ENCODE results near the gene SPRED1.

SPRED1 gene

DNA sequence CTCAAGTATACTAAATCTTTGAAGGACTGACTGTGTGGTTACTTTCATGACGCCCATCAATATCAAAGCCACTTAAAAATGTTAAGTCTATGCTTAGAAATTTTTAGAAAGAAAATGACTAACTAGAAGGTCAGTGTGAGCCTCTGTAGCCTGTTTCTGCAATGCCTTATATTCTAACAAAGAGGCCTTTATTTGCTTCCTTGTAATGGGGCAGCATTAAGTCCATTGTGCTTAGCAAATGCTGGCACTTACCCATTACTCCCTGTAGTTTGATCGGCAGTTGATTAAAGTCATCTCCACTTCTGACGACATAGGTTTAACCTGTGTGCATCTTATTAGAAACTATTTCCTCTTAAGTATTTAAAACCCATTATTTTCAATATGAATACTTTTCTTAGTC, 109.7 kb downstream of the SPRED1 start:
- Histone ChIP-seq H4K20me1 (ENCODE audit: insufficient read depth, low read length, poor library complexity, severe bottlenecking) (no peaks in the 10 kb centered on the region), H3K36me3 (ENCODE audit: insufficient read depth, low read length) (no peaks in the 10 kb centered on the region), H3K9me3 (ENCODE audit: insufficient read depth, low read depth, low read length) (no peaks in the 10 kb centered on the region), H3K4me1 (ENCODE audit: insufficient read depth, low read length, poor library complexity, severe bottlenecking) (no peaks in the 10 kb centered on the region), H3K9me2 (replicated peaks; ENCODE audit: low read depth, low read length) (no peaks in the 10 kb centered on the region), H3K4me2 (ENCODE audit: low read depth, low read length, poor library complexity, severe bottlenecking) (no peak overlapping the region), H3K27me3 (ENCODE audit: insufficient read depth, low read length, poor library complexity, severe bottlenecking) (no peaks in the 10 kb centered on the region), H3K79me2 (ENCODE audit: insufficient read depth, low read length) (no peaks in the 10 kb centered on the region), H3K4me3 (ENCODE audit: low read length, poor library complexity, severe bottlenecking) (no peak overlapping the region), H3K9ac (ENCODE audit: low read depth, low read length, poor library complexity, severe bottlenecking) (no peak overlapping the region), H2AFZ (ENCODE audit: low read length) (no peak overlapping the region), H3F3A (ENCODE audit: low read depth) (no peaks in the 10 kb centered on the region)
- no peak for TF ChIP-seq EZH2phosphoT487 (IDR thresholded peaks at IDR 0.05; ENCODE audit: borderline replicate concordance)
- TF ChIP-seq, protein P1, sequence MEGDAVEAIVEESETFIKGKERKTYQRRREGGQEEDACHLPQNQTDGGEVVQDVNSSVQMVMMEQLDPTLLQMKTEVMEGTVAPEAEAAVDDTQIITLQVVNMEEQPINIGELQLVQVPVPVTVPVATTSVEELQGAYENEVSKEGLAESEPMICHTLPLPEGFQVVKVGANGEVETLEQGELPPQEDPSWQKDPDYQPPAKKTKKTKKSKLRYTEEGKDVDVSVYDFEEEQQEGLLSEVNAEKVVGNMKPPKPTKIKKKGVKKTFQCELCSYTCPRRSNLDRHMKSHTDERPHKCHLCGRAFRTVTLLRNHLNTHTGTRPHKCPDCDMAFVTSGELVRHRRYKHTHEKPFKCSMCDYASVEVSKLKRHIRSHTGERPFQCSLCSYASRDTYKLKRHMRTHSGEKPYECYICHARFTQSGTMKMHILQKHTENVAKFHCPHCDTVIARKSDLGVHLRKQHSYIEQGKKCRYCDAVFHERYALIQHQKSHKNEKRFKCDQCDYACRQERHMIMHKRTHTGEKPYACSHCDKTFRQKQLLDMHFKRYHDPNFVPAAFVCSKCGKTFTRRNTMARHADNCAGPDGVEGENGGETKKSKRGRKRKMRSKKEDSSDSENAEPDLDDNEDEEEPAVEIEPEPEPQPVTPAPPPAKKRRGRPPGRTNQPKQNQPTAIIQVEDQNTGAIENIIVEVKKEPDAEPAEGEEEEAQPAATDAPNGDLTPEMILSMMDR (conservative IDR thresholded peaks at IDR 0.05; ENCODE audit: low read length) = no peak

DNA sequence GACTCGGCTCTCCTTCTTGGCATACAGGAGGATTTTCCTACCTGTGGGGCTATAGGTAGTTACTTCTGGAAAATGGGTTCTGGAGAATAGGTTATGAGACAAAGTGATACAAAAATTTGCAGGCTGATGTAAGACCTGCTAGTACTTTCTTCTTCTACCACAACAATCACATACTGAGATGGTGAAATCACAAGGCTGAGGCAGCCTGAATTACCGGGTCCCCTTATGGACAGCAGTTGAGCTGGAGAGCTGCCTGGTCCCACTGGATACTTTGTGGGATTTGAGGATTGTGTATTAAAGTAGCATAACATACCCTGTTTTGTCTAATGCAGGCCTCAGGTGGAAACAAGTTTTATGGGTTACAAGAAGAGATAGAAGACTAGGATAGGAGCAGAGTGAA, 114.8 kb downstream of the SPRED1 start:
- Histone ChIP-seq H3F3A (ENCODE audit: low read depth) (no peaks in the 10 kb centered on the region), H3K4me3 (ENCODE audit: low read length, poor library complexity, severe bottlenecking) (no peak overlapping the region), H2AFZ (ENCODE audit: low read length) (no peak overlapping the region), H3K9ac (ENCODE audit: low read depth, low read length, poor library complexity, severe bottlenecking) (no peak overlapping the region), H3K27me3 (ENCODE audit: insufficient read depth, low read length, poor library complexity, severe bottlenecking) (no peaks in the 10 kb centered on the region), H3K9me2 (replicated peaks; ENCODE audit: low read depth, low read length) (no peaks in the 10 kb centered on the region), H3K79me2 (ENCODE audit: insufficient read depth, low read length) (no peaks in the 10 kb centered on the region), H3K4me2 (ENCODE audit: low read depth, low read length, poor library complexity, severe bottlenecking) (no peak overlapping the region), H4K20me1 (ENCODE audit: insufficient read depth, low read length, poor library complexity, severe bottlenecking) (no peaks in the 10 kb centered on the region), H3K9me3 (ENCODE audit: insufficient read depth, low read depth, low read length) (no peaks in the 10 kb centered on the region), H3K36me3 (ENCODE audit: insufficient read depth, low read length) (no peaks in the 10 kb centered on the region), H3K4me1 (ENCODE audit: insufficient read depth, low read length, poor library complexity, severe bottlenecking) (no peaks in the 10 kb centered on the region)
- TF ChIP-seq, protein P1 (conservative IDR thresholded peaks at IDR 0.05; ENCODE audit: low read length) = no peak
- no peak for TF ChIP-seq EZH2phosphoT487 (IDR thresholded peaks at IDR 0.05; ENCODE audit: borderline replicate concordance)

DNA sequence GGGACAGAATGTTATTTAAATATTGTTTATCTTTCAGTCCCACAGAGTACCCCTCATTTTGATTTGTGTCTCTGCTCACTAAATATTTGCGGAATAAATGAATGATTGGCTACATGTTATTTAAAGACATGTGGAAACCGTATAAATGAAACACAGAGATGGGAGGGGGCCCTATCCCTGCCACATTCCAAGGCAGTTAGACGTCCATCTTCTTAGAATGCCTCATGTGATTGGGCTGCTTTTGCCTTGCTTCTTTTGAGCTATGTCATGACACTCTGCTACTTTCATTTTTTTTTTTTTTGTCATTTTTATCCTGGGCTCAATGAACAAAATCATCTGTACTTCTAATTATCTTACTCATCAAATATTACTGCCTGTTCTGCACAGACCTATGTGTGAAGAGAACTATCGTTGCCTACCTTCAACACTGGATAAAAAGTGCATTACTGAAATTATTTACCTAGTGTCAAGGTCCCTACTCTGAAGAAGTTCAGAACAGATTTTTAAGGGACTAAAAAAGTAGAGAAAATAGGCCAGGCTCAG, 117.4 kb downstream of the SPRED1 start:
- no peak overlapping the region for H2AFZ ChIP-seq (ENCODE audit: low read length)
- H3K9me3 ChIP-seq (ENCODE audit: insufficient read depth, low read depth, low read length) = no peaks in the 10 kb centered on the region
- no peaks in the 10 kb centered on the region for H3F3A ChIP-seq (ENCODE audit: low read depth)
- H3K27me3 ChIP-seq (ENCODE audit: insufficient read depth, low read length, poor library complexity, severe bottlenecking) = no peaks in the 10 kb centered on the region
- H3K4me1 ChIP-seq (ENCODE audit: insufficient read depth, low read length, poor library complexity, severe bottlenecking) = no peaks in the 10 kb centered on the region
- no peaks in the 10 kb centered on the region for H3K36me3 ChIP-seq (ENCODE audit: insufficient read depth, low read length)
- H3K9ac ChIP-seq (ENCODE audit: low read depth, low read length, poor library complexity, severe bottlenecking) = no peak overlapping the region
- H4K20me1 ChIP-seq (ENCODE audit: insufficient read depth, low read length, poor library complexity, severe bottlenecking) = no peaks in the 10 kb centered on the region
- H3K79me2 ChIP-seq (ENCODE audit: insufficient read depth, low read length) = no peaks in the 10 kb centered on the region
- TF ChIP-seq EZH2phosphoT487 (IDR thresholded peaks at IDR 0.05; ENCODE audit: borderline replicate concordance) = no peak
- TF ChIP-seq, protein P1 (conservative IDR thresholded peaks at IDR 0.05; ENCODE audit: low read length) = no peak
- no peak overlapping the region for H3K4me3 ChIP-seq (ENCODE audit: low read length, poor library complexity, severe bottlenecking)
- no peaks in the 10 kb centered on the region for H3K9me2 ChIP-seq (replicated peaks; ENCODE audit: low read depth, low read length)
- H3K4me2 ChIP-seq (ENCODE audit: low read depth, low read length, poor library complexity, severe bottlenecking) = no peak overlapping the region
